Kasumi-1 (cell line): ENCODE measurements around the gene SAMD13.

Experiments
- DNase-seq, 2 experiments: peaks; one replicate each; lab custom pipeline; 2025; lab: John Stamatoyannopoulos, UW

SAMD13 gene

GRCh38 chr1:84373436-84374141 lies 72.1 kb downstream of the SAMD13 start:
- no peak for DNase-seq

GRCh38 chr1:84374991-84375696 lies 73.6 kb downstream of the SAMD13 start:
- no peak for DNase-seq

- no peak for DNase-seq
Measured at GRCh38 chr1:84376000-84376910, 74.7 kb downstream of the SAMD13 start.

- no peak for DNase-seq
Measured at GRCh38 chr1:84377480-84378095, 76.1 kb downstream of the SAMD13 start.

GRCh38 chr1:84379138-84379916 lies 77.8 kb downstream of the SAMD13 start:
- peak; percentile 44 to 47 for DNase-seq

- DNase-seq, result no peak
Measured at GRCh38 chr1:84379917-84380180, 78.3 kb downstream of the SAMD13 start.

- DNase-seq, result no peak
Measured at GRCh38 chr1:84382127-84382526, 80.6 kb downstream of the SAMD13 start.

- DNase-seq, result no peak
Measured at GRCh38 chr1:84385347-84385746, 83.8 kb downstream of the SAMD13 start.

- DNase-seq, result no peak
Measured at GRCh38 chr1:84386716-84387479, 85.4 kb downstream of the SAMD13 start.

- DNase-seq, result peak; percentile 71 to 75
Measured at GRCh38 chr1:84387480-84388163, 86.1 kb downstream of the SAMD13 start.

- peak in 1 of 2 experiments; percentile 13 for DNase-seq
Measured at GRCh38 chr1:84390226-84390625, 88.7 kb downstream of the SAMD13 start.

- DNase-seq, result no peak
Measured at GRCh38 chr1:84398175-84399155, 97.0 kb downstream of the SAMD13 start, which contains the start of gene DNASE2B. TSS of gene DNASE2B (plus strand) at chr1:84398484. CDS start at chr1:84398565, 81 bp downstream.
